ENCODE data around the gene SLC6A14.

Gene SLC6A14

DNA sequence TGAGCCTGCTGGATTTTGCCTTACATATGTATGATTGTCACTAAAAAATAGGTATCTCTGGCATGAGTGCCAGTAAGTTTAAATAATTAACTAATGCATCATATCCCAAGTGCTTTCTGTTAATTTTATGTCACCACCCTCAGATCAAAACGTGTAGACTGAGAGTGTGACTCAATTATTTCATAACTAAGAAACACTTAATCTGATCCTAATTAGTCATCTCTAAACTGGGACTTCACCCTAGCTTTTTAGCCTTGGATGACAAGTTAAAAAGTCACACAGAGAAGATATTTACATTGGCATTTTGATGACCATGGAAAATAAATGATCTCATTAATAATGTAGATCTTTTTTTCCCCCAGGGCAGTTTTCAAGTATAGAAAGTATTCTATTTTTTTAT, 23.1 kb upstream of the SLC6A14 start:
- Histone ChIP-seq H3K27ac (no peak overlapping the region), H3K4me1 (no peaks in the 10 kb centered on the region), H3K4me2 (ENCODE audit: low read length) (no peak overlapping the region), H3K27me3 (ENCODE audit: control insufficient read depth, insufficient read depth, low read length) (no peaks in the 10 kb centered on the region), H3K36me3 (ENCODE audit: control insufficient read depth, insufficient read depth, low read length) (no peaks in the 10 kb centered on the region), H3K4me3 (ENCODE audit: low read depth, low read length) (no peak overlapping the region), H3K9ac (no peak overlapping the region), H2AFZ (no peak overlapping the region), H3K9me3 (ENCODE audit: control insufficient read depth, low read length) (no peaks in the 10 kb centered on the region), H3K79me2 (no peaks in the 10 kb centered on the region)
- TF ChIP-seq, protein P1, sequence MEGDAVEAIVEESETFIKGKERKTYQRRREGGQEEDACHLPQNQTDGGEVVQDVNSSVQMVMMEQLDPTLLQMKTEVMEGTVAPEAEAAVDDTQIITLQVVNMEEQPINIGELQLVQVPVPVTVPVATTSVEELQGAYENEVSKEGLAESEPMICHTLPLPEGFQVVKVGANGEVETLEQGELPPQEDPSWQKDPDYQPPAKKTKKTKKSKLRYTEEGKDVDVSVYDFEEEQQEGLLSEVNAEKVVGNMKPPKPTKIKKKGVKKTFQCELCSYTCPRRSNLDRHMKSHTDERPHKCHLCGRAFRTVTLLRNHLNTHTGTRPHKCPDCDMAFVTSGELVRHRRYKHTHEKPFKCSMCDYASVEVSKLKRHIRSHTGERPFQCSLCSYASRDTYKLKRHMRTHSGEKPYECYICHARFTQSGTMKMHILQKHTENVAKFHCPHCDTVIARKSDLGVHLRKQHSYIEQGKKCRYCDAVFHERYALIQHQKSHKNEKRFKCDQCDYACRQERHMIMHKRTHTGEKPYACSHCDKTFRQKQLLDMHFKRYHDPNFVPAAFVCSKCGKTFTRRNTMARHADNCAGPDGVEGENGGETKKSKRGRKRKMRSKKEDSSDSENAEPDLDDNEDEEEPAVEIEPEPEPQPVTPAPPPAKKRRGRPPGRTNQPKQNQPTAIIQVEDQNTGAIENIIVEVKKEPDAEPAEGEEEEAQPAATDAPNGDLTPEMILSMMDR (IDR thresholded peaks at IDR 0.05): no peak

DNA sequence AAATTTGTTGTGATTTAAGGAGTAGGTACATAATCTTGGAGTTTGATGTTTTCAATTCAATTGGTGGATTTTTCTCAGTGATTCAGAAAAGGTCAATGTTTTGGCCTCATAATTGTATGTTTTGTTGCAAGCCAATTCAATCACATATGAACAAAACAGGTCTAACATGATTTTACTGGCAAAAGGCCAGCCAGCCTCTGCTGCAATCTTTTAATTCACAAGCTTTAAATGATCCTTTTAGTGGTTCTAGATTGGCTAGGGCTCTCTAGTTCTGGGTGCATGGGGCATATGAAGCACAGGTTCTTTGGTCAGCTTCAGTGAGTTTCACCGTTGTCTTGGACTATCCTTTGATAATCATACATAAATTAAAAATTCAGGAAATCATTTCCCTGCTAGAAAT, 19.2 kb upstream of the SLC6A14 start:
- TF ChIP-seq, protein P1 (IDR thresholded peaks at IDR 0.05): no peak
- no peaks in the 10 kb centered on the region for H3K4me1 ChIP-seq
- H3K27ac ChIP-seq: no peak overlapping the region
- no peak overlapping the region for H2AFZ ChIP-seq
- H3K27me3 ChIP-seq (ENCODE audit: control insufficient read depth, insufficient read depth, low read length): no peaks in the 10 kb centered on the region
- H3K4me3 ChIP-seq (ENCODE audit: low read depth, low read length): no peak overlapping the region
- no peaks in the 10 kb centered on the region for H3K79me2 ChIP-seq
- no peaks in the 10 kb centered on the region for H3K36me3 ChIP-seq (ENCODE audit: control insufficient read depth, insufficient read depth, low read length)
- H3K9me3 ChIP-seq (ENCODE audit: control insufficient read depth, low read length): no peaks in the 10 kb centered on the region
- no peak overlapping the region for H3K9ac ChIP-seq
- H3K4me2 ChIP-seq (ENCODE audit: low read length): no peak overlapping the region

DNA sequence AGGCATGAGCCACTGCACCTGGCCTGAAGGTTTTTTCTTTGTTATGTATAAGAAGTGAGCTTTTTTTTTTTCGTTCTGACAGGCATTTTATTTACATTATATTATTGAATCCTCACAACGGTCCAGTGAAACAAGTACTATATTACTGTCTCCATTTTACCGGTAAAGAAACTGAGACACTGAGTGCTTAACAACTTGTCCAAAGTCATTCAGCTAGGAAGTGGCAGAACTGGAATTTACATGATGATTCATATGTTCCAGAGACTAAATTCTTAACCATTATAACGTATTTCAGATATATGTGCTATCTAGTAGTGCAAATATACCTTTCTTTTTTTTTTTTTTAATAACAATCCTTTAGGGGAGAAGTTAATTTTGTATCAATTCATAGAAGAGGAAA, 18.4 kb upstream of the SLC6A14 start:
- TF ChIP-seq, protein P1 (IDR thresholded peaks at IDR 0.05): no peak
- no peak overlapping the region for H3K9ac ChIP-seq
- H3K4me1 ChIP-seq: no peaks in the 10 kb centered on the region
- no peak overlapping the region for H2AFZ ChIP-seq
- no peaks in the 10 kb centered on the region for H3K27me3 ChIP-seq (ENCODE audit: control insufficient read depth, insufficient read depth, low read length)
- no peaks in the 10 kb centered on the region for H3K36me3 ChIP-seq (ENCODE audit: control insufficient read depth, insufficient read depth, low read length)
- H3K27ac ChIP-seq: no peak overlapping the region
- H3K79me2 ChIP-seq: no peaks in the 10 kb centered on the region
- no peak overlapping the region for H3K4me2 ChIP-seq (ENCODE audit: low read length)
- no peaks in the 10 kb centered on the region for H3K9me3 ChIP-seq (ENCODE audit: control insufficient read depth, low read length)
- no peak overlapping the region for H3K4me3 ChIP-seq (ENCODE audit: low read depth, low read length)

DNA sequence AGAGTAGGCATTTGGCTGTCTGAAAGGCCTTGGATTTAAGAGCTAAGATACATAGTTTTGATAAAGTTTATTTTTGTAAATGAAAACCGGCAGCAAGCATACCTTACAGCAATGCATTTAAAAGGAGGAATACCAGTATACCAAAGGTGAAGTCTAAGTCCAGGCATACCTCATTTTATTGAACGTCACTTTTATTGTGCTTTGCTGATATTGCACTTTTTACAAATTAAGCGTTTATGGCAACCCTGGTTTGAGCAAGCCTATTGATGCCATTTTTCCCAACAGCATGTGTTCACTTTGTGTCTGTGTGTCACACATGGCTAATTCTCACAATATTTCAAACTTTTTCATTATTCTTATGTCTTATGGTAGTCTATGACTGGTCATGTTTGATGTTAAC, 8.4 kb upstream of the SLC6A14 start:
- H3K4me2 ChIP-seq (ENCODE audit: low read length): no peak overlapping the region
- no peaks in the 10 kb centered on the region for H3K27me3 ChIP-seq (ENCODE audit: control insufficient read depth, insufficient read depth, low read length)
- H3K9me3 ChIP-seq (ENCODE audit: control insufficient read depth, low read length): no peaks in the 10 kb centered on the region
- no peaks in the 10 kb centered on the region for H3K4me1 ChIP-seq
- no peaks in the 10 kb centered on the region for H3K36me3 ChIP-seq (ENCODE audit: control insufficient read depth, insufficient read depth, low read length)
- no peaks in the 10 kb centered on the region for H3K79me2 ChIP-seq
- H3K27ac ChIP-seq: no peak overlapping the region
- TF ChIP-seq, protein P1 (IDR thresholded peaks at IDR 0.05): no peak
- H3K4me3 ChIP-seq (ENCODE audit: low read depth, low read length): no peak overlapping the region
- H3K9ac ChIP-seq: no peak overlapping the region
- no peak overlapping the region for H2AFZ ChIP-seq

DNA sequence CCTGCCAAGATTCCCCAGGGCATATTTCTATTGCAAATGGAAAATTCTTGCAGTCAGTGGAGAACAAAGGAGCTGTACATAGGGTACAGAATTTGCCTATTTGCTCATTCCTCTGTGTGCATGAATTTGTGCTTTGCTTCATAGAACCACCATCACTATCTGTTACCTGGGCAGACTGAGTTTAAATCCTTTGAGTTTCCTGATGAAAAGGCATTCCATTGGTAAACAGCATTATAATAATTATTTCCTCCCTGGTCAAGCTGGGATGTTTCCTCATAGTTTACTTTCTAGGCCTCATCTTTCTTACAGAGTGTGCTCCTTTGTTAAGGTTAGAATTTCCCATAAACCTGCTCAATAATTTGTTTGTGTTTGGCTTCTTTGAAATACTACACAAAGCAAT, 809 bp upstream of the SLC6A14 start:
- Histone ChIP-seq H3K4me2 (ENCODE audit: low read length) (no peak overlapping the region), H3K36me3 (ENCODE audit: control insufficient read depth, insufficient read depth, low read length) (no peaks in the 10 kb centered on the region), H3K4me3 (ENCODE audit: low read depth, low read length) (no peak overlapping the region), H3K9me3 (ENCODE audit: control insufficient read depth, low read length) (no peaks in the 10 kb centered on the region), H3K9ac (no peak overlapping the region), H3K27me3 (ENCODE audit: control insufficient read depth, insufficient read depth, low read length) (no peaks in the 10 kb centered on the region), H3K4me1 (no peaks in the 10 kb centered on the region), H2AFZ (peak overlapping the region; percentile 50), H3K79me2 (no peaks in the 10 kb centered on the region), H3K27ac (no peak overlapping the region)
- TF ChIP-seq, protein P1 (IDR thresholded peaks at IDR 0.05): no peak

Measured in parathyroid adenoma (tissue), 2 donors.